ENCODE measurements around the gene CERK.

- TF ChIP-seq POLR2A (IDR thresholded peaks at IDR 0.05) (no peak), CTCF (IDR thresholded peaks at IDR 0.05) (no peak)
Observed at GRCh38 chr22:46710806-46711205, 27.2 kb downstream of the CERK start.
